CD1c-positive myeloid dendritic cell (primary cell): ENCODE data around the gene POU4F3.
"Not testable (repeated sequence)": the region's sequence is repeated elsewhere in the genome, so short reads cannot be mapped to it uniquely, and the experiment has no call there.

ENCODE experiments used
- DNase-seq: peaks from one replicate; pipeline ENCODE4 v3.0.0-alpha.2; 2016; ENCODE audit errors: extremely low spot score

POU4F3 gene, protein sequence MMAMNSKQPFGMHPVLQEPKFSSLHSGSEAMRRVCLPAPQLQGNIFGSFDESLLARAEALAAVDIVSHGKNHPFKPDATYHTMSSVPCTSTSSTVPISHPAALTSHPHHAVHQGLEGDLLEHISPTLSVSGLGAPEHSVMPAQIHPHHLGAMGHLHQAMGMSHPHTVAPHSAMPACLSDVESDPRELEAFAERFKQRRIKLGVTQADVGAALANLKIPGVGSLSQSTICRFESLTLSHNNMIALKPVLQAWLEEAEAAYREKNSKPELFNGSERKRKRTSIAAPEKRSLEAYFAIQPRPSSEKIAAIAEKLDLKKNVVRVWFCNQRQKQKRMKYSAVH

GRCh38 chr5:146338774-146339714 lies at the start of gene POU4F3:
Gene POU4F3, plus strand, starts transcription at chr5:146338839. Its CDS starts 274 bp downstream, at chr5:146339113.
- no peak for DNase-seq

DNA sequence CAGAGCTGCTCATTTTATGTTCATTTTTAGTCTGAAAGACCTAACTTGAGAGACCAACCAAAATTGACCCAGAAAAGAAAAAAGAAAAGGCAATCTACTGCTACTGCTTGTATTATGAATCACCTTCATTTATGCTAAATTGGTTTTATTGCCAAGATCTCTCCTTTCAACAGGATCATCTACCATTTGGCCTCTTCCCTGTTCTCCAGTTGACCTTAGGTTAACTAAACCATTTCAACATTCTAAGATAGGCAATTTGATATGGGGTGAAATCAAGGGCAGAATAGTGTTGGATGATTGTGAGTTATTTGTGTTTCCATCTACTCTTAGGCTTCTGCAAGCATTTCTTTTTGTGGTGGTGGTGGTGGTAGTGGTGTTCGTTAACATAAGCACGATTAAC lies 48.3 kb upstream of the POU4F3 start:
- no peak for DNase-seq

GRCh38 chr5:146291421-146292074 lies 47.1 kb upstream of the POU4F3 start:
- peak; percentile 61 for DNase-seq

- no peak for DNase-seq
Measured at GRCh38 chr5:146296245-146296644, 42.4 kb upstream of the POU4F3 start.

DNA sequence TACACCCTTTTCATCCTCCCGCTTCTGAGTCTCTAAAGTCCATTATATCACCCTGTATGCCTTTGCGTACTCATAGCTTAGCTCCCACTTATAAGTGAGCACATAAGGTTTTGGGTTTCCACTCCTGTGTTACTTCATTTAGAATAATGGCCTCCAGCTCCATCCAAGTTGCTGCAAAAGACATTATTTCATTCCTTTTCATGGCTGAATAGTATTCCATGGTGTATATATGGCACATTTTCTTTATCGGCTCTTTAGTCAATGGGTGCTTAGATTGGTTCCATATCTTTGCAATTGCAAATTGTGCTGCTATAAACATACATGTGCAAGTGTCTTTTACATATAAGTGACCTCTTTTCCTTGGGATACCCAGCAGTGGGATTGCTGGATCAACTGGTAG lies 39.7 kb upstream of the POU4F3 start:
- DNase-seq, result not testable (repeated sequence)

GRCh38 chr5:146301626-146302025 lies 37.0 kb upstream of the POU4F3 start:
- no peak for DNase-seq

DNA sequence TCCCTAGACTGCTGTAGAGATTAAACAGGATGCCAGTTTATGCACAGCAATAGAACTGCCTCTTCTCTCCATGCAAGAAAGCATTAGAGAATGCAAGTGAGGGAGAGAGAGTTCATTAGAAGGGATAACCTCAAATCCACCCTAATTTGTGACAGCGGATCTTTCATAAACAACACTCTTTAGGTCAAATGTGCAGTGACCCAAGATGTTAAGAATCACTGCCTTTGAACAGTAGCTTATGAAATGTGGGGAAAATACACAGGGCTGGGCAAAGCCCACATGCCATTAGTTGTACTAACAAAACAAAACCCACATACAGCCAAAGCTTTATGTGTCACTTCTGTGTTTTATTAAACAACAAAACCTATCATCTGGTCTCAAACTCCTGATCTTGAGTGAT lies 36.2 kb upstream of the POU4F3 start:
- DNase-seq, result no peak

- DNase-seq, result no peak
Measured at GRCh38 chr5:146306838-146307237, 31.8 kb upstream of the POU4F3 start.

GRCh38 chr5:146307796-146308195 lies 30.8 kb upstream of the POU4F3 start:
- no peak for DNase-seq

- DNase-seq, result no peak
Measured at GRCh38 chr5:146310540-146310939, 28.1 kb upstream of the POU4F3 start.

DNA sequence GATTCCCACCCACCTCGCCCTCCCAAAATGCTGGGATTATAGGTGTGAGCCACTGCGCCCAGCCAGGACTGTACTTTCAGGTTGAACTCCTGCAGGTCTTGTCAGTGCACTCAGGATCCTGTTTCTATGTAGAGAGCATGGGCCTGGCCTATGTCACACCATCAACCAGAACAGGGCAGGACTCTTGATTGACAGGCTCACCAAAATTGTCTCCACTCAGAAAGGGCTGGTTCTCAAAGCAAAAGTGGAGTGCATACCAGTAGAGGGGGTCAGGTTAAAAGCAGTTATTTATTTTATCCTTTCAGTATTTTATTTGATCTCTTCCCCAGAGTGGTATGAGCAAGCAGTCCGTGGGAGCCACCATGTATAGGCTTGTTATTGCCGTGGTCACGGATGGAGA lies 27.4 kb upstream of the POU4F3 start:
- no peak for DNase-seq

DNA sequence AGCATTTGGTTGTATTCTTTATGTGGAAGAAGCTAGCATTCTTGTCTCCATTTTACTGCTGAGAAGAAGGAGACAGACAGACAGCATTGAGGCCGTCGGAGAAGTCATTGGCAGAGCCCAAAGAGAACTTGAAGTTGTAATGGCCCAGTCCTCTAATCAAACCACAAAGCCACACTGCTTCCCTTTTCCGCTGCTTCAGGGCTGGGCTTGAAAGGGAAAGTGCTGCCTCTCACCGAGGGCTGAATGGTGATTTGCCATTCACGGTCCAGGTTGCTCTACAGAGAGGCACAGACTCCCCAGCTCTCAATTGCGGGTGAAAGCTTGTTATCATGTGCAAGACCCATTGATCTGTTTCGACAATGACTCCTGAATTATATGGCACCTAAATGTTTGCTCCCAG lies 25.6 kb upstream of the POU4F3 start:
- DNase-seq, result peak; percentile 35

GRCh38 chr5:146321571-146321970 lies 17.1 kb upstream of the POU4F3 start:
- no peak for DNase-seq

DNA sequence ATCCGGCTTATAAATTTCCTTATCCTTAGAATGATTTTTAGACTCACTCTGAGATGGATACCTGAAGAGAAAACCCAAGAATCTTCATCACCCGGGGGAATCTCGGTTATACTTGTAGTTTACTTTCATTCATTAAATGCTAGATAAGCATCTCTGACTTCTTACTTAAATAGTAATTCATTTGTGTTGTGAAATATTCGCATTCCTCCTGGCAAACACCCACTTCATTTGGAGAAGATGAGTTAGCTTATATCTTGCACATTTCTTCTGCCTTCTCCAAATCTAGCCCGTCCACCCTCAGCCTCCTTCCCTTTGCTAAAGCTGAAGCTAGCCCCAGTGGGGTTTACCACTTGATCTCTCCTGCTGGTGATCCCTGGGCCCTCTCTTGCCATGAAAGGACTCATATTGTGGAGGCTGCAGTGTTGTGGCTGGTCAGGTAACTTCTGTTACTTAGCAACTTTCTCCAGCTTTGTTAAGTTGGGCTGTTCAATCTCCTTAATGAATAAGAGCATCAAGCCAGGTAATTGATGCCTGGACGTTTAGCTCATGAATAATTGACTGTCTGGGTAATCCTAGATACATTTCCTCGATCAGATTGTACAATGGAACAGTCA lies 11.3 kb upstream of the POU4F3 start:
- DNase-seq, result no peak

- DNase-seq, result no peak
Measured at GRCh38 chr5:146327989-146328388, 10.7 kb upstream of the POU4F3 start.

- DNase-seq, result no peak
Measured at GRCh38 chr5:146329697-146330096, 8.9 kb upstream of the POU4F3 start.

DNA sequence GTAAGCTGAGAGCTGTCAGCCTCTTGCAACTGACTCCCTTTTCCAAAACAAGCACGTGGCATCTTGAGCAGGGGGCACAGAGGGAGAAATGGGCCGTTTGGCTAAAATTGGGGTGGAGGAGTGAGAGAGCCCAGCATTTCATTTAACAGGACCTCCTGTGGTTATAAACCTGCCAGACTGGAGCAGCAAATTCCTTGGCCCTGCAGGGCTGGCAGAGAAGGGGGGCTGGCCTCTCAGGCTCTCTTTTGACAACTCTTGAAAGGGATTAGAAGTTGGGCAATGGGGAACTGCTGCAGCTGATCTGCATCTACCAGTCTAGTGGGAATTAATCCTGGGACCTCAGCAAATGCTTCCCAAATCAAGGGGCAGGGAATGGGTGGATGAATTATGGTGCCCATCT lies 7.2 kb upstream of the POU4F3 start:
- DNase-seq, result no peak

DNA sequence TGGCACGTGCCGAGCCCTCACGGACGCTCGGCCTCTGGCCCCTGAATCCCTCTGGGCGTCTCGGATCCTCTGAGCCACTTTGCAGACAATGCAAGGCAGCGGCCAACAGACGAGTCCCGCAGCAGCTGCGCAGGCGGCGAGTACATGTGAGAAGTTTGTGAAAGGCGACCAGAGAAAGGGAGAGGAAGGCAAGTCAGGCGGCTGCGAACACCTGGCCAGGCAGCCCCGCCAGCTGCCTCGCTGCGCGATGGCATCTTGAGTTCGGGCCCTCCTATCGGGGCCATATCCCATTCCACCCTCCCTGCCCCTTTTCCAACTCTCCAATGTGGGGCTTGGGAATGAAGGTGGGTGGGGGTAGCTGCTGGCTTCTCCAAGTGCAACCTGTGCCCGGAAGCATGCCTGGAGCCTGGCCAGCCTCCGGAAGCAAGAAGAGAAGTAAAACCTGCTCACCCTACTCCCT lies 4.5 kb upstream of the POU4F3 start:
- no peak for DNase-seq

DNA sequence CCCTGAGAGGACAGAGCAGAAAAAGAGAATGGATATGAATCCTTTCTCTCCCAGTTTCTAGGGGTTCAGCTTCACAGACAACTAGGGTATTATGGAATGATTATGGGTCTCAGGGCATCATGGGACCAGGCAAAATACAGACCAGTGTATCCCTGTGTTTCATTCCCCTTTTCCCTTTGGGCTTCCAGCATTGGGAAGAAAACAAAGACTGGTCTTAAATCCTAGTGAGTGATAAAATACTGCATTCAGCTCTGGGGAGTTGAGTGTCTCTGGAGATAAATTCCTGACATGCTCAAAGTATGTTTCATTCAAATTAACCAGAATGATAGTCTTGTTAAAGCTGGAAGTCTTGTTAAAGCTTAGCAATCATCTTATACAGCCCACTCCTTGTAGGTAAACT lies 2.4 kb upstream of the POU4F3 start:
- DNase-seq, result no peak

- DNase-seq, result no peak
Measured at GRCh38 chr5:146337264-146337904, 1.3 kb upstream of the POU4F3 start.

DNA sequence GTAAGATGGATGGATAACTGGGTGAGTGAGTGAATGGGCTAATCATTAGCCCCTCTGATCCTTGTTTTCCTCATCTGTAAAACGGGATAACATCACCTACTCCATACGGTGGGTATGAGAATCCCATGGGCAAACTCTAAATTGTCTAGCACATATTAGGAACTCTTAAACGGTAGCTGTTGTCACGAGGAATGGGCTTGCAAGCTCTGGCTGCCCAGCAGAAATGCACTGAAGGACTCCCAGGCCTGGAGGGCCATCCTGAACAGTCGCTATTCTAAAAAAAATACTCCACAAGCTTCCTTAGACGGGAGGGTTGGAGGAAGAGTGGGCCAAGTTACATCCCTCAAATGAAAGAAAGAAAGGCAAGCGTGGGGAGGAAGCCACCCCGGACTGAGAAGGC lies 711 bp upstream of the POU4F3 start:
- DNase-seq, result no peak
